NCI-H2107 treated with DMSO at 0.1 percent for 48 hours (cell line): ENCODE data around the gene SPAST.
"Not testable (repeated sequence)": the region's sequence is repeated elsewhere in the genome, so short reads cannot be mapped to it uniquely, and the experiment has no call there.

Experiments
- DNase-seq: peaks from one replicate; lab custom pipeline; 2025; ENCODE audit not compliant: unreplicated experiment; lab: John Stamatoyannopoulos, UW

The SPAST gene

GRCh38 chr2:32119161-32119560 lies 55.8 kb downstream of the SPAST start:
- DNase-seq, result no peak

- DNase-seq, result no peak
Observed at GRCh38 chr2:32124660-32125059, 61.3 kb downstream of the SPAST start.

- no peak for DNase-seq
Observed at GRCh38 chr2:32128636-32129035, 65.3 kb downstream of the SPAST start.

GRCh38 chr2:32129086-32129485 lies 65.7 kb downstream of the SPAST start:
- no peak for DNase-seq

GRCh38 chr2:32135409-32135808 lies 72.1 kb downstream of the SPAST start:
- no peak for DNase-seq

GRCh38 chr2:32136097-32136496 lies 72.7 kb downstream of the SPAST start:
- DNase-seq, result no peak

- DNase-seq, result not testable (repeated sequence)
Observed at GRCh38 chr2:32151544-32151943, 88.2 kb downstream of the SPAST start.

- no peak for DNase-seq
Observed at GRCh38 chr2:32159678-32160077, 96.3 kb downstream of the SPAST start.

GRCh38 chr2:32161296-32161695 lies 97.9 kb downstream of the SPAST start:
- no peak for DNase-seq

- not testable (repeated sequence) for DNase-seq
Observed at GRCh38 chr2:32164254-32164653, 100.9 kb downstream of the SPAST start.

- not testable (repeated sequence) for DNase-seq
Observed at GRCh38 chr2:32165027-32165347, 101.6 kb downstream of the SPAST start.

- DNase-seq, result no peak
Observed at GRCh38 chr2:32166115-32166574, 102.8 kb downstream of the SPAST start.

GRCh38 chr2:32168513-32168912 lies 105.2 kb downstream of the SPAST start:
- DNase-seq, result peak; percentile 67

GRCh38 chr2:32172870-32173269 lies 109.5 kb downstream of the SPAST start:
- no peak for DNase-seq

- no peak for DNase-seq
Observed at GRCh38 chr2:32182667-32183066, 119.3 kb downstream of the SPAST start.

GRCh38 chr2:32189011-32189410 lies 125.7 kb downstream of the SPAST start:
- DNase-seq, result no peak

- no peak for DNase-seq
Observed at GRCh38 chr2:32192418-32192817, 129.1 kb downstream of the SPAST start.

- no peak for DNase-seq
Observed at GRCh38 chr2:32200814-32201213, 137.5 kb downstream of the SPAST start.

- DNase-seq, result not testable (repeated sequence)
Observed at GRCh38 chr2:32203428-32203827, 140.1 kb downstream of the SPAST start.
